Subcutaneous abdominal adipose tissue (tissue), 5 donors: Measurements from ENCODE around the gene RTCB.

Experiments
- H3K27ac ChIP-seq: one replicate; pipeline ENCODE4 v1.7.0; 2013; ENCODE audit warnings: low read depth, mild to moderate bottlenecking, inconsistent platforms, low read length, moderate library complexity
- H3K27me3 ChIP-seq, 5 donors: one replicate each; pipeline ENCODE4 v1.7.0; 2013; ENCODE audit warnings: low read length in 5 of 5, inconsistent platforms in 1 of 5; ENCODE audit not compliant: control insufficient read depth in 5 of 5, insufficient read depth in 4 of 5
- H3K36me3 ChIP-seq, 5 donors: one replicate each; pipeline ENCODE4 v1.7.0; 2013; ENCODE audit warnings: low read length in 5 of 5; ENCODE audit not compliant: control insufficient read depth in 5 of 5, insufficient read depth in 5 of 5
- H3K4me1 ChIP-seq, 5 donors: one replicate each; pipeline ENCODE4 v1.7.0; 2013; ENCODE audit warnings: low read length in 5 of 5, mild to moderate bottlenecking in 3 of 5, moderate library complexity in 1 of 5; ENCODE audit not compliant: control insufficient read depth in 5 of 5, insufficient read depth in 5 of 5
- H3K4me3 ChIP-seq, 5 donors: one replicate each; pipeline ENCODE4 v1.7.0; 2013; ENCODE audit warnings: low read length in 5 of 5, low read depth in 1 of 5
- H3K9ac ChIP-seq, 5 donors: one replicate each; pipeline ENCODE4 v1.7.0; 2013; ENCODE audit warnings: low read length in 5 of 5, mild to moderate bottlenecking in 4 of 5, moderate library complexity in 3 of 5
- H3K9me3 ChIP-seq, 5 donors: one replicate each; pipeline ENCODE4 v1.7.0; 2013; ENCODE audit warnings: low read length in 5 of 5; ENCODE audit not compliant: control insufficient read depth in 5 of 5
- donor health status: healthy.
- donor health status: healthy.
- donor health status: healthy.
- donor health status: healthy.
- donor health status: healthy.

The RTCB gene

GRCh38 chr22:32411829-32412592 lies at the start of gene RTCB:
Gene RTCB, minus strand, starts transcription at chr22:32412247. Its CDS starts 91 bp downstream, at chr22:32412156.
- Histone ChIP-seq H3K9ac (peak within 1 kb of the TSS; percentile 90 to 98 (median 95)), H3K27me3 (peaks cover 0 to under 1% (median 0%) of the 10 kb centered on the region in 5 donors), H3K27ac (peak within 1 kb of the TSS; percentile 39), H3K4me3 (peak within 1 kb of the TSS; percentile 90 to 99 (median 98)), H3K4me1 (peaks cover 6 to 27% (median 23%) of the 10 kb centered on the region in 5 donors), H3K36me3 (peaks cover 12 to 18% (median 15%) of the 10 kb centered on the region in 5 donors), H3K9me3 (no peaks in the 10 kb centered on the region)

- Histone ChIP-seq H3K9ac (no peak overlapping the region), H3K27me3 (peaks cover 6 to 11% (median 7%) of the 10 kb centered on the region in 5 donors), H3K27ac (no peak overlapping the region), H3K4me1 (no peaks in the 10 kb centered on the region), H3K9me3 (peaks cover 0 to 6% (median 0%) of the 10 kb centered on the region in 5 donors), H3K4me3 (no peak overlapping the region), H3K36me3 (no peaks in the 10 kb centered on the region)
Measured at GRCh38 chr22:32457031-32457430, 45.0 kb upstream of the RTCB start.

- Histone ChIP-seq H3K4me3 (no peak overlapping the region), H3K27ac (no peak overlapping the region), H3K36me3 (no peaks in the 10 kb centered on the region), H3K27me3 (peaks cover 0 to 11% (median 4%) of the 10 kb centered on the region in 5 donors), H3K9me3 (peaks cover 0 to 6% (median 0%) of the 10 kb centered on the region in 5 donors), H3K4me1 (no peaks in the 10 kb centered on the region), H3K9ac (no peak overlapping the region)
Measured at GRCh38 chr22:32448980-32449379, 36.9 kb upstream of the RTCB start.

- Histone ChIP-seq H3K27me3 (peaks cover 4 to 25% (median 6%) of the 10 kb centered on the region in 5 donors), H3K36me3 (no peaks in the 10 kb centered on the region), H3K4me3 (no peak overlapping the region), H3K9me3 (no peaks in the 10 kb centered on the region), H3K4me1 (no peaks in the 10 kb centered on the region), H3K9ac (no peak overlapping the region), H3K27ac (no peak overlapping the region)
Measured at GRCh38 chr22:32446321-32446720, 34.3 kb upstream of the RTCB start.

- Histone ChIP-seq H3K4me1 (no peaks in the 10 kb centered on the region), H3K4me3 (no peak overlapping the region), H3K36me3 (no peaks in the 10 kb centered on the region), H3K27ac (no peak overlapping the region), H3K9me3 (no peaks in the 10 kb centered on the region), H3K9ac (no peak overlapping the region), H3K27me3 (peaks cover 4 to 25% (median 11%) of the 10 kb centered on the region in 5 donors)
Measured at GRCh38 chr22:32444068-32444467, 32.0 kb upstream of the RTCB start.

GRCh38 chr22:32430352-32430751 lies 18.3 kb upstream of the RTCB start:
- H3K9me3 ChIP-seq = no peaks in the 10 kb centered on the region
- H3K36me3 ChIP-seq = no peaks in the 10 kb centered on the region
- H3K27ac ChIP-seq = no peak overlapping the region
- no peaks in the 10 kb centered on the region for H3K4me1 ChIP-seq
- H3K27me3 ChIP-seq = peaks cover 0 to 7% (median 6%) of the 10 kb centered on the region in 5 donors
- H3K9ac ChIP-seq = no peak overlapping the region
- no peak overlapping the region for H3K4me3 ChIP-seq

DNA sequence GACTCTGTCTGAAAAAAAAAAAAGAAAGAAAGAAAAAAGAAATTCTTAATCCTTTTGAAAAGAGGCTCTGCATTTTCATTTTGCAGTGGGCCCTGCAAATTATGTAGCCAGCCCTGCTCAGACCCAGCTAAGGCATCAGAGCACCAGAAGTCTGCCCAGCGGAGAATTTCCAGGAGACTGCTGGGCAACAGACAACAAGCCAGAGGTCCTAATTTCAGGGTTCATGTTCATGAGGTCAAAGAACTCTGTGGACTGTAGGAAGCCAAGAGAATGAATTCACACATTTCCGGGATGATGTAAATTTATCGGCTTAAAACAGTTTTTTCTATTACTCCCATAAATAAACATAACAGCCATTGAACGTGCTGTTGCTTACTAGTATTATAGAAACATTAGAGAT lies 14.8 kb upstream of the RTCB start:
- Histone ChIP-seq H3K9ac (no peak overlapping the region), H3K4me3 (no peak overlapping the region), H3K36me3 (no peaks in the 10 kb centered on the region), H3K27me3 (peaks cover 0 to 14% (median 6%) of the 10 kb centered on the region in 5 donors), H3K4me1 (no peaks in the 10 kb centered on the region), H3K27ac (no peak overlapping the region), H3K9me3 (no peaks in the 10 kb centered on the region)

DNA sequence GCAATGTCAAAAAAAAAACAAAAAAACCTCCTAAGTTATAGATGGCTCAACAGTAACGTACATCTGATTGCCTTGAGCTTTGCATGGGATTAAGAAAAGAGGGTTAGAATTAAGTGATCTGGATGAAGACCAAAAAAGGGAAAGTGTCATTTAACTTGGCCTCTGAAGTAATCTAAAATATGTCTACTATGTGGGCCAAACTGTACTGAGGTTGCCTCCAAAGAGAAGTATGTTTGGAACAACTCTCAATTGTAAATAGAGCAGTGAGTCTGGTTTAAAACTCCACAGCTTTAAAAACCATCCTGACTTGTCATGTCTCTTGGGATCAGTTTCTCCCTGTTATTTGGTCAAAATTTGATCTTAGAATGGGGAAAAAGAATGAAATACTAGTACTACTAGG lies 11.6 kb upstream of the RTCB start:
- no peaks in the 10 kb centered on the region for H3K9me3 ChIP-seq
- H3K4me3 ChIP-seq = no peak overlapping the region
- H3K9ac ChIP-seq = no peak overlapping the region
- no peak overlapping the region for H3K27ac ChIP-seq
- no peaks in the 10 kb centered on the region for H3K4me1 ChIP-seq
- peaks cover 0 to 19% (median 11%) of the 10 kb centered on the region in 5 donors for H3K27me3 ChIP-seq
- H3K36me3 ChIP-seq = no peaks in the 10 kb centered on the region

DNA sequence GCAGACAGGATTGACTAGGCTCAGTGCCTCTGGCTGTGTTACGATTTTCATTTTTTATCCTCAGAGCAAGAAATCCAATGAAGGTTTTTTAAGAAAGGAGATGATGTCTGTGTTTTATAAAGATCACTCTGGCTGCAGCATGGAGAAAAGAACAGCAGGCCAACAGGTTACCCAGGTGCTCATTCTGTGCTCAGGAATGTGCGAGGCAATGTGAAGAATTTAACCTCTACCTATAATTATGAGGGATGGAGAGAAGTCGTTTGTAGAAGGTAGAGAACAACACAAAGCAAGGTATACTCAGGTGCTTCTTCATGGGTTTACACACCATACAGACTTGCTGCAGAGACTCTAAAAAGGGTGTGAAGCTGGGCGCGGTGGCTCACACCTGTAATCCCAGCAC lies 10.0 kb upstream of the RTCB start:
- Histone ChIP-seq H3K36me3 (no peaks in the 10 kb centered on the region), H3K9me3 (no peaks in the 10 kb centered on the region), H3K9ac (no peak overlapping the region), H3K27me3 (peaks cover 2 to 27% (median 9%) of the 10 kb centered on the region in 5 donors), H3K4me1 (no peaks in the 10 kb centered on the region), H3K4me3 (no peak overlapping the region), H3K27ac (no peak overlapping the region)

DNA sequence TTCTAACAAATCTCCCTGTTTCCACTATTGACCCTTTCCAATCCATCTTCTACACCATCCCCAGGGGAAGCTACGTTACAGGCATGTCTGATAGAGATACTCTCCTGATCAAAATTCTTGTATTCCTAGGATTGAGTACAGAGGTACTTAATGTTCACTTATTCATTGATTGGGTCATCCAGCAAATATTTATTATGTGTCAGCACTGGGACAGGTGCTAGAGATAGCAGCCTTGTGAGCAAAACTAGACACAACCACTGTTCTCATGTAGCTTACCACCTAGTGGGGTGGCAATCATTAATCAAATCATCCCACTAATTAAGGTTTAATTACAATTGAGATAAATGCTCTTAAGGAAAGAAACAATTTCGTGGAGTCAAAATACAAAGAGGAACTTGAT lies 9.4 kb upstream of the RTCB start:
- Histone ChIP-seq H3K4me1 (no peaks in the 10 kb centered on the region), H3K9ac (no peak overlapping the region), H3K27me3 (peaks cover 2 to 27% (median 9%) of the 10 kb centered on the region in 5 donors), H3K9me3 (no peaks in the 10 kb centered on the region), H3K36me3 (no peaks in the 10 kb centered on the region), H3K27ac (no peak overlapping the region), H3K4me3 (no peak overlapping the region)
